GM12801 (cell line): ENCODE data around the gene TXNDC12.

Experiments used
- TF ChIP-seq, protein P1 (sequence below): IDR thresholded peaks from one replicate; pipeline ENCODE4 v1.5.1; 2011; ENCODE audit warnings: control low read depth; ENCODE audit not compliant: insufficient read length; ENCODE audit errors: extremely low read depth

The TXNDC12 gene

GRCh38 chr1:52022133-52022532 is 32.9 kb downstream of the TXNDC12 start:
- TF ChIP-seq, protein P1, sequence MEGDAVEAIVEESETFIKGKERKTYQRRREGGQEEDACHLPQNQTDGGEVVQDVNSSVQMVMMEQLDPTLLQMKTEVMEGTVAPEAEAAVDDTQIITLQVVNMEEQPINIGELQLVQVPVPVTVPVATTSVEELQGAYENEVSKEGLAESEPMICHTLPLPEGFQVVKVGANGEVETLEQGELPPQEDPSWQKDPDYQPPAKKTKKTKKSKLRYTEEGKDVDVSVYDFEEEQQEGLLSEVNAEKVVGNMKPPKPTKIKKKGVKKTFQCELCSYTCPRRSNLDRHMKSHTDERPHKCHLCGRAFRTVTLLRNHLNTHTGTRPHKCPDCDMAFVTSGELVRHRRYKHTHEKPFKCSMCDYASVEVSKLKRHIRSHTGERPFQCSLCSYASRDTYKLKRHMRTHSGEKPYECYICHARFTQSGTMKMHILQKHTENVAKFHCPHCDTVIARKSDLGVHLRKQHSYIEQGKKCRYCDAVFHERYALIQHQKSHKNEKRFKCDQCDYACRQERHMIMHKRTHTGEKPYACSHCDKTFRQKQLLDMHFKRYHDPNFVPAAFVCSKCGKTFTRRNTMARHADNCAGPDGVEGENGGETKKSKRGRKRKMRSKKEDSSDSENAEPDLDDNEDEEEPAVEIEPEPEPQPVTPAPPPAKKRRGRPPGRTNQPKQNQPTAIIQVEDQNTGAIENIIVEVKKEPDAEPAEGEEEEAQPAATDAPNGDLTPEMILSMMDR: no peak

DNA sequence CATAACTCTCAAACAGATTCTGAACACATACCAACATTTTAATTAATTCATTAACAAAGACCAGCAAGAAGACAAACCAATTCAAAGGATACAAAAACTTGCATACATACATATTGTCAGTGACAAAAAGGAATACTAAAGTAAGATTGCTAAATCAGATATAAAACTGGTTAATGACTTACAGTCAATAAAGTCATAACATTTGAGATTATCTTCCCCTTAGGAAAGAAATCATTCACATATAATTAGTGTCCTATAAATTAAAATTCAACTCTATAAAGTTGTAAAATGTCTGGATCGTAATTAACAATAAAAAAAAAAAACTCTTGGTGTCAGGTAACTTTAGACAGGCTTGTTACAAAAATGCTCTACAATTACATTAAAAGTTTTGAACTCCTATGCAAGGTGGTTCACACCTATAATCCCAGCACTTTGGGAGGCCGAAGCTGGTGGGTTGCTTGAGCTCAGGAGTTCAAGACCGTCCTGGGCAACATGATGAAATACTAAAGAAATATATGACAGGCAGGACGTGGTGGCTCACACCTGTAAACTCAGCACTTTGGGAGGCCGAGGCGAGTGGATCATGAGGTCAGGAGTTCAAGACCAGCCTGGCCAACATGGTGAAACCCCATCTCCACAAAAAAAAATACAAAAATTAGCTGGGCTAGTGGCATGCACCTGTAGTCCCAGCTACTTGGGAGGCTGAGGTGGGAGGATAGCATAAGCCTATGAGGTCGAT is 46.8 kb downstream of the TXNDC12 start:
- TF ChIP-seq, protein P1: no peak

- TF ChIP-seq, protein P1: no peak
Observed at GRCh38 chr1:52007215-52008002, 47.6 kb downstream of the TXNDC12 start.

DNA sequence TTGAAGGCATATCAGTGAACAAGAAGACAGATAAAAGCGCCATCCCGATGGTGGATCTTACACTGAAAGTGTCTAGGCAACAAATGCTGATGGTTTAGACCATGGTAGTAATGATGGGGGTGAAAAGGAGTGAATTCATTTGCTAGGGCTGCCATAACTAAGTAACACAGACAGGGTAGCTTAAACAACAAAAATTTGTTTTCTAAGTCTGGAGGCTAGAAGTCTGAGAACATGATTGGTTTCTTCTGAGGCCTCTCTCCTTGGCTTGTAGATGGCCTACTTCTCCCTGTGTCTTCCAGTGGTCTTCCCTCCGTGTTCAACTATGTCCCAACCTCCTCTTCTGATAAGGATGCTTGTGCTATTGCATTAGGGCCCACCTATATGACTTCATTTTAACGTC is 51.1 kb downstream of the TXNDC12 start:
- TF ChIP-seq, protein P1: no peak

DNA sequence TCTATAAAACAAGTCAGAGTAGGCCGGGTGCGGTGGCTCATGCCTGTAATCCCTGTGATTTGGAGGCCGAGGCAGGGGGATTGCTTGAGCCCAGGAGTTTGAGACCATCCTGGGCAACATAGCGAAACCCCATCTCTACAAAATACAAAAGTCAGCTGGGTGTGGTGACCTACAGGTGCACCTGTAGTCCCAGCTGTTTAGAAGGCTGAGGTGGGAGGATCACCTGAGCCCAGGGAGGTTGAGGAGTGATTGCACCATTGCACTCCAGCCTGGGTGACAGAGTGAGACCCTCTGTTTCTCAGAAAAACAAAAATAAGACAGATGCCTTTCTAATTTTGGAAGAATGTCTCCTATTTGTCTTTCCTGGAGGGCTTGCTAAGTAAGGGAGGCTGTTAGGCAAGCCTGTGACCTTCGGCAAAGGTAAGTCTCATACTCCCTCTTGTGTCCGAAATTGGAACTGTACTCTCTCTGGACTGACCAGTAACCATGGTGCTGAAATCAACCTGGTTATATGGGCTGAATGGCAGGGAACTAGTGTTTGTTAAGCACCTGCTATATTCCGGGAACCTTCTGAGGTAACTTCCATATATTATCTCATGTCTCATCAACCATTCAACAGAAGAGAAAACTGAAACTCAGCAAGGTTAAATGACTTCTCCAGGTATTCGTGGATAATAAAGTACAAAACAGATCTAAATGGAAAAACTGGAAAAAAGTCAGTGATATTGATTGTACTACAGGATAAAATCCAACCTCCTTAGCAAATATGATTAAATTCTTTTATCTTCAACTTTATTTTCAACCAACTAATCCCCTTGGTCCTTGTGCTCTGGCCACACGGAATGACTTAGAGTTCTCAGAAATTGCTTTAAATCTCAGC is 52.7 kb downstream of the TXNDC12 start:
- TF ChIP-seq, protein P1: peak; percentile 64

DNA sequence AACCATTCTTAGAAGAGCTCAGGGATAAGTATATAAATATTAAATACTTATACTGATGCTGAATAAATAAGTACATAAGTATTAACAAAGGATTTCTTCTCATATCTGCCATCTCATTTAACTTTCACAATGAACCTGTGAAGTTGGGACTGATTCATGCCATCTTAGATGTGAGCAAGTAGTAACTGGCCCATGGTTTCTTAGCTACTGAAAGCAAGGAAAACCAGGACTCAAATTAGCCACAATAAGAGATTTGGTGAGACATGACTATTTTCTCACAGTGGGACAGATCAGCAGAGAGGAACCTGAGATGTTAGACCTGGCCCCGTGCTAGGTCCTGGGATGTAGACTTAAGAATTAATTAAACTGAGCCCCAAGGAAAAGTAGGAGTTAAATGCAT is 56.3 kb downstream of the TXNDC12 start:
- TF ChIP-seq, protein P1: no peak

DNA sequence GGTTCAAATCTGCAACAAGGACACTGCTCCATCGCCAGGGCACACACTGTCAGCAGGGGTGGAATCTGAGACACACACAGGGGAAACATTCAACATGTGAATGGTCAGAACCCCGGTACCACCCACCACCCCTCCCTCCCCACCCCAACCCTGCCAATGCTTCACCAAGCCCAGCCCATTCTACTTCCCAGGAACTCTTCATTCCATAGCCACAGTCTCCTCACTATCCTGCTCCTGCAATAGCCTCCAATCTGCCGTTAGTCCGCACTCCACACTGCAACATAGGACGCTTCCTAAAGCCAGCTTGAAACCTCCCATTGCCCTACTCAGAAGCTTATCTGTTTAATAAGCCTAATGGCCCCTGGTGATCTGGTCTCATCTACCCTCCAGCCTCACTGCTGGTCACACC is 57.0 kb downstream of the TXNDC12 start:
- TF ChIP-seq, protein P1: no peak
